HG03097 (cell line): Measurements from ENCODE around the gene ABCC4.
A peak's percentile ranks its signal among the peaks of the same experiment; 100 is the strongest.

ENCODE experiments used
- ATAC-seq: cut with Tn5 transposase; IDR thresholded peaks from one replicate; pipeline ENCODE4 v1.9.1; 2021; ENCODE audit not compliant: unreplicated experiment, low FRiP score

ABCC4 gene

DNA sequence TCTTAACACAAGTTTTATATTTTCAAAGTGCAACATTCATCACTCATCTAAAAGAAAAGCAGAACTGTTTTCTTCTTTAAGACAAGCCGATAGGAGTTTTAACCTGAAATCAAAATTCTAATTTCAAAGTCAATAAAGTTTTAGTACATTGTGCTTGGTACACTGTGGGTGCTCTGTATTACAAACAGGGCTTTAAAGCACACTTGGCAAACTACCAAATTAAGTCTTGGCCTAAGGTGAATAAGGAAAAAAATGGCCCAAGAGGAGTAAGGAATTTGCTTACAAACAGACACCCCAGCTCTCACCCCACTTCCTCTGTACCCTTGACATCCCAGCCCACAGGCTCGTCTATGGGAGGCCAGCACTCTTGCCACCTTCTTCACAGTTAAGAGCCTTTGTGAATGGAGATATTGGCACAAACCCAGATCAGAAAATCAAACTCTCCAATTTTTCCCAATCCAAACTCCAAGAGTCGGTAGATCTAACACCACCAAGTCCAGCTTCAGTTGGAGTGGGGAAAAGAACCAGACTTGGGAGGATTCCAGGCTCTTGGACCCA is 66.0 kb downstream of the ABCC4 start:
- no peak for ATAC-seq

DNA sequence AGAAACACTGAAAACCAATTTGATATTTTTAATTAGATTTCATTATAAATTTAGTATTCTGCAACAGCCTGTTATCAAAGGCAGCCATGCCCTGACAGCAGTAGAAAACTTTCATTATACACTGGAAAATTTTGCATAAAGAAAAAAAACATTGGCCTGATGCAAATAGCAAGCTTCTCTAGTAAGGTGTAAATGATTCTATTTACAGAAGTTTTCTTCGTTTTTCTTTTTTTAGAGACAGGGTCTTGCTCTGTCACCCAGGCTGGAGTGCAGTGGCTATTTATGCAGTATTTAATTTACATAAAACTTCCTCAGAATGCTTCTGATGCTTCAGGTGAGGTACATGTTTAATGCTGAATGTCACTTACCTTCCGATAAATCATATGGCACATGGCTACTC is 67.0 kb downstream of the ABCC4 start:
- no peak for ATAC-seq

DNA sequence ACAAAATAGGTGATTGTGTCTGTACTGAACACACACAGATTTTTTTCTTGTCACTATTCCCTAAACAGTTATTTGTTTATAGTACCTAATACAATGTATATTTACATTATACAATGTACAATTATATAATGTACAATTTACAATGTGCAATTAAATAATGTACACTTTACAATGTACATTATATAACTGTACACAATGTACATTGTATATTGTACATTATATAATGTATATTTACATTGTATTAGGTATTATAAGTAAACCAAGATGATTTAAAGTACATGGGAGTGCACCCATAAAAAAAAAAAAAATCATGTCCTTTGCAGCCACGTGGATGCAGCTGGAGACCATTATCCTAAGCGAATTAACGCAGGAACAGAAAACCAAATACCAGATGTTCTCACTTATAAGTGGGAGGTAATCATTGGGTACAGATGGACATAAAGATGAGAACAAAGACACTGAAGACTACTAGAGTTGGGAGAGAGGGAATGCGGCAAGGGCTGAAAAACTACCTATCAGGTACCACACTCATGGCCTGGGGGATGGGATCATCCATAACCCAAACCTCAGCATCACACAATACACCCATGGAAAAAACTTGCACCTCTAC is 68.1 kb downstream of the ABCC4 start:
- ATAC-seq: no peak

DNA sequence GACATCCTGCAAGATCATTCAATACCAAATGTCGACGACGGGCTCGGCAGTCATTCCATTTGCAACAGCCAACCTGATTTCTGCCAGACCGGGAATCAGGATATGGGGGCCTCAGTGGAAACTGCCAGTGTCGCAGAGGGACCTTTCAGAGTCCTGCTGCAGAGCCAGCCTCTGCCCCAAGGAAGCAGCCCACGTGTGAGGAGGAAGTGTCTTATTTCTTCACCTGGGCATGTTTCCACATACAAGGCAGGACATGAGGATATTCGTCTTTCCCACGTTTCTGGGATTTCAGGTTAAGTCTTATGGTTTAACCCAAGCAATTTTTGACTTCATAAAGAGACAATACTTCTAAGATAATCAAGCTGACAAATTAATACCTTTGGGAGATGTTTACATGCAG is 69.9 kb downstream of the ABCC4 start:
- ATAC-seq: no peak

DNA sequence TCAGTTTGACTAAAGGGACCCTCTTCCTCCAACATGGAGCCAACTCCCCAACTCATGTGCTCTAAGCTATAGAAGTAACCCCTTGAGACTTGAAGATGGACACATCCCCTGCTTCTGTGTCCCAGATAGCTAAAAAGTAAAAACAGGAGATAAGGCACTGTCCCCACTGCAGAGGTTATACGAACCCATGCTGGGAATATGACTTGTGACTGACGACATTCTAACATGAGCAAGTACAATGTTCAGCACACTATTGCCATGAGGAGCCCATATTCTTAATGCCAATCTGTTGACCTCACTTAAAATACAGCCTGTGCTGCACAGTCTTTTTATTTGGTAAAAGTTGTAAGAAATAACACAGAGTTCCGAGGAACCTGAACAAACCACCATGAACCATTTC is 71.4 kb downstream of the ABCC4 start:
- ATAC-seq: no peak

DNA sequence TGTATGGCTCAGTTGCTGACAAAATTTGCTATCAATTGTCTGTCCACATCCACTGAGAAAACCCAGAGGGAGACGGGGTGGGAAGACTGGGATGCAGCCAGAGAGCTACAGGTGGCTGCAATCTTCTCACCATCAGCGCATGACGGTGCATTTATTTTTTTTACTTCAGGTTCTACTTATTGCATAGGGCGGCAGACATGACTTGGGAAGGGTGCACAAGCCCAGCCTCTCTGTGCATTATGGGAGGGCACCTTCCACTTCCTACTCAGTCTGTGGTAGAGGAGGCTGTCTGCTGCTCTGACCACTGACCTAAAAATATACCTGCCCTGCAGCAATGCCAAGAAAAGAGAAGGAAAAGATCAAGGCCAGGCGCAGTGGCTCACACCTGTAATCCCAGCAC is 73.1 kb downstream of the ABCC4 start:
- ATAC-seq: no peak

DNA sequence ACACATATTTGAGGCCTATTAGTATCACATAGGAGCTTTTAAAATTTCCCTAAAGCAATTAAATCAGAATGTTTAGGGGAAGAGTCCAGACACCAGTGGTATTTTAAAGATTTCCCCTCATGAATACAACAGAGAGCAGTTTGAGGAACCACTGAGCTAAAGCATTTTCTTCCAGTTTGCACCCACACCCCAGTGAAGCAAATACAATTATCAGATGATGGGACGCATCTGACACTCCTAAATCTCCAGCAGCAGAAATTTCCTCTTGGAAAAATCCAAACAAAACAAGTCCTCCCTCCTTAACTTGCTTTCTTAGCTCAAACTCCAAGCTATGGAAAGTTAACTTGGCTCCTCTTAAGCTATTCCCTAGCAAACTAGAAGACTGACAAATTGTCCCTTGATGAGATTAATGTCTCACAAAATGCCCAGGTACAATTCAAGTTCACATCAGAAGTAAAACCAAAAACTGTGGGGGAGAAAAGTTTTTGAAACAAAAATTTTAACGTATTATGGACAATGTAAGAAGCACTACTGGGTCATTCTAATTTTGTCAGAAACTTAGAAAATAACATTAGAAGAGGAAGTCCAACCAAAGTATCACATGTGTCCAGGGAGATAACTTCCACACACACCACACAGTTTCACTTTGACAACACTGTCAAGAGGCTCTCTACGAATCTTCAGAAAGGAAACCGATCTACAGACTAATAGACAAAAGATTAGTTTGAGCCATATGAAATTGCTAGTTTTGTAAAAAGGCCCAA is 74.1 kb downstream of the ABCC4 start:
- ATAC-seq: peak; percentile 85

DNA sequence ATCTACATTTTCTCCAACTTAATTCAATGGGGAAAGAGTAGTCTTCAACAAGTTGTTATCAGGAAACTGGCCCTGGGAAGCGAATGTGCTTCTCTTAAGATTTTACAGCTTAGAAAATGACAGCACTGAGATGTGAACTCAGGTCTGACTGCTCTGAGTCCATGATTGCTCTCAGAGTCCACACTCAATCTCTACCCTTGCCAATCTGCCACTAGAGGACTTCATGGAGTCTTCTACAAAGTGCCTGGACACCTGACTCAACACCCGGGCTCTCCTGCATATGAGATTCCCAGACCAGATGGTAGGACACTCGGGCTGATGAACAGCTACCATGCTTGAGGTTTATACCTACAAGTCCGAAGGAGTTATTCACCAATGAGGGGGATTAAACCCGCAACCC is 74.8 kb downstream of the ABCC4 start:
- no peak for ATAC-seq

DNA sequence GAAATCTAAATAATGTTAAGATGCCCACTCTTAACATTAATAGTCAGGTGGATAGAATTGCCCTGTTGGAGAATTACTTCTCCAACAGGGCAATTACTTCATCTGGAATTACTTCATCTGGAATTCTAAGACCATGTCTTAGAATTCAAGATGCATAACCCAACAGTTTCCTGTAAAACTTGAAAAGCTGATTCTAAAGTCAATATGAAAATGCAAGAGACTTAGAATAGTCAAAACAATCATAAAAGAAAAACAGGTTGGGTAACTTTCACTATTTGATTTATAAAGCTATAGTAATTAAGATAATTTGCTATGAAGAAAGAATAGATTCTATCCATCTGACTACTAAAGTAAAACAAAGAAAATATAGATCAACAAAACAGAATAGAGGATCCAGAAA is 75.2 kb downstream of the ABCC4 start:
- ATAC-seq: no peak

DNA sequence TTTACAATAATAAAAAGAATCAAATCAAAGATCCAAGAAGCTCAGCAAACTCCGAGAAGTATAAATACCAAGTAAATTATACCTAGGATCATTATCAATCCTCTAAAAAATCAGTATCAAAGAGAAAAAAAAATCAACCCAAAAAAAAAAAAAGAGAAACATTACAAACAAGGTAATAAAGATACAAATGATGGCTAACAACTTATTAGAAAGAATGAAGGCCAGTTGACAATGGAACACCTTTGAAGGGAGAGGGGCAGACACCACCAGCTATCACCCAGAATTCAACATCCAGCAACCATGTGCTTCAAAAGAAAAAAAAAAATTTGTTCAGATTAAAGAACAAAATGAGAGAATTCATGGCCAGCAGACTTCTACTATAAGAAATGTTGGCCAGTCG is 77.2 kb downstream of the ABCC4 start:
- no peak for ATAC-seq

DNA sequence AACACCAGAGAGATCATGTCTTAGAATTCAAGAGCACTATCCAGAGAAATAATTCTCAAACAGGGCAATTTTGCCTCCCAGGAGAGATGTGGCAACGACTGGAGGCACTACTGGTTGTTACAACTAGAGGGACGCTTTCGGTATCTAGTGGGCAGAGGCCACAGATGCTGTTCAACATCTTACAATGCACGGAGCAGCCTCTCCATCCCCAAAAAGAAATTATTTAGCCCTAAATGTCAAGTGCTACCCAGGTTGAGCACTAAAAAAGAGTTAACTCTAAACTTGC is 78.6 kb downstream of the ABCC4 start:
- no peak for ATAC-seq

DNA sequence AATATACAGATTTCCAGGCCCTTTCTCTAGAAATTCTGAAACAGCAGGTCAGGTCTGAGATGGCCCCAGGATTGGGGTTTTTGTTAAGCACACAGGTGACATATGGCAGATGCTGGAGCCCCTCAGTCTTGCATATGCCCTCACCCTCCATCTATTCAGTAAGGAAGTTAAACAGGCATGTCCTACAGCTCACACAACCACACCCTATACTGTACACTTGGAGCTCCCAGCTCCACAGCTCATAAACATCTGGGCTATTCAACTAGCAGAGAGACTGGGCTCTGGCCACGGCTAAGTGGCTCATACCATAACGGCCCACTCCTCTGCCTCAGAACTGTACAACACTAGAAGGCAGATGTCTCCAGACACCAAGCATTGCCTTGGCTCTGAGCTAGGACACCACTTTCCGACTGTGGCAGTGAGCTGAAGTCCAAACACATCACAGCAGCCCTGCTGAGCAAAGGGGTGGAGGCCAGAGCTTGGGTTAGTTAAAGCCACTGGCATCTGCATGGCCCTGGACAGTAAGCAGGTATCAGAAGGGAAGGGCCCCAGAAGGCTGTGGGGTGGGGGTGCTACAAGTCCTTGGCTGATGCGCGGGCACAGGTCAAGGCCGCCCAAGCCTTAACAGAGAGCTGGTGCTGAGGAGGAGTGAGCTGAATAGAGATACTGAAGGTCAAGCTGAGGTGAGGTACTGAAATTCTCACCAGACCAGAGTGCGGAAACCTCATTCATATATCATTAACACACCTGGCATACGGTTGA is 79.1 kb downstream of the ABCC4 start:
- ATAC-seq: peak; percentile 52

DNA sequence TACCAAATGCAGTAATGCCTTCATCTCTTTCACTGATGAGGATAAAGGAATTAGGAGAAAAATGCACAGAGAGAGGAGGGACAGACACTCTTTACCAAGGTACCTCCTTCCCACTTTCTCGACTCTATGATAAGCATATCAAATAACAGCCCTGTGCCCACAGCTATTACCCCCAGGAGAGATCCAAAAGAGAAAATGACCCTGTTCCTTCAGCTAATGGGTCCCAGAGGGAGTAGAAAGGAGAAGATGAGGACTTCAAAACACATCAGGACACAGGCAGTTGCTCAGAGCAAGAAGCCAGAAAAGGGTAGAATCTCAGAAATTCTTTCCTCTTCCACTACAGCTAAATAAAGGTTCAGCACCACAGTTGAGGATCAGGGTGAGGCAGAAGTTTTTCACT is 80.6 kb downstream of the ABCC4 start:
- no peak for ATAC-seq

DNA sequence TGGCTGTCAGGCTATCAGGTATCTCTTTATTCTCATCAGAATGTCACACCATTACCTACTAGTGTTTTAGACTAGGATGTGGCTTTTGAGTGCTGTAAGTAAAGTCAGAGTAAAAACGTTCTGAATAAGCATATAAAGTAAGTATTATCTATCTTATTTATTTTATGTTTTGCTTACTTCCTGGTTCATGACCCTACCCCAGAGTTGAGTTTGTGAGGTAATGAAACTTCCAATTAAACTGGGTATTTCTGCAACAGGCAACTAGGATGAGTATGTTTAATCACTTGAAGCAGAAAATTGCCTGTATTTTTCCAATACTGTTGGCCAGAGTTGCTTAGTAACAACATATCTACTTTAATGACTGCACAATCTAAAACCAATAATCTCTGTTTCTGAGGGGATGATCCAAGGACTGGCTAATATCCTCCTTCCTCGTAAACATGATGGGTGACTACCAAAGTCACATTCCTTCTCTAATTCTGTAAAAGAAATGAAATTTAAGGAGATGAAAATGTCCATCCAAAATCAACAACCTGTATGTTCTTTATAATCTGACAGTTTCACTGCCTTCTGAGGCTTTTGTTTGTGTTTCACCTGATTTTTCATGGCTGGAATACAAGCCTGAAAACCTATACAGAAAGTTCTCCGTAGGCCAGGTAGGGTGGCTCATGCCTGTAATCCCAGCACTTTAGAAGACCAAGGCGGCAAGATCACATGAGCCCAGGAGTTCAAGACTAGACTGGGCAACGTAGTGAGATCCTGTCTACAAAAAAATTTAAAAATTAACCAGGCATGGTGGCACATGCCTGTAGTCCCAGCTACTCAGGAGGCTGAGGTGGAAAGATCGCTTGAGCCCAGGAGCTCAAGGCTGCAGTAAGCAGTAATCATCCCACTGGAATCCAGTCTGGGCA is 83.1 kb downstream of the ABCC4 start:
- no peak for ATAC-seq

DNA sequence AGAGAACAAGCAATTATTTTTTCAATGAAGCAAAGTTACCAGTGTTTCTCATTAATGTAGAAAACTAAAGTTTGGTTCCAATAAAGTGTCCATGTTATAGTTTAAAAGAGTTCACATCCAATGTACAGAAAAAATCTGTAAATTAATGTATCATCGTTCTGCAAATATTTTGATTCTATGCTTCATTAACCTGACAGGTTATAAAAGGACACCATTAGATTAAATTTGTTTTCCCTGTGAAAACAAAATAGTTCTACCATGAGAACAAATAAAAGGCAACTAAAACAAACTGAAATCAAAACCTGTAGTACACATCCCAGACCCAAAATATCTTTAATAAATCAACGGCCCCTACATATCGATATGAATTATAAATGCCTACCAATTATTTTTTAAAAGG is 85.1 kb downstream of the ABCC4 start:
- no peak for ATAC-seq

DNA sequence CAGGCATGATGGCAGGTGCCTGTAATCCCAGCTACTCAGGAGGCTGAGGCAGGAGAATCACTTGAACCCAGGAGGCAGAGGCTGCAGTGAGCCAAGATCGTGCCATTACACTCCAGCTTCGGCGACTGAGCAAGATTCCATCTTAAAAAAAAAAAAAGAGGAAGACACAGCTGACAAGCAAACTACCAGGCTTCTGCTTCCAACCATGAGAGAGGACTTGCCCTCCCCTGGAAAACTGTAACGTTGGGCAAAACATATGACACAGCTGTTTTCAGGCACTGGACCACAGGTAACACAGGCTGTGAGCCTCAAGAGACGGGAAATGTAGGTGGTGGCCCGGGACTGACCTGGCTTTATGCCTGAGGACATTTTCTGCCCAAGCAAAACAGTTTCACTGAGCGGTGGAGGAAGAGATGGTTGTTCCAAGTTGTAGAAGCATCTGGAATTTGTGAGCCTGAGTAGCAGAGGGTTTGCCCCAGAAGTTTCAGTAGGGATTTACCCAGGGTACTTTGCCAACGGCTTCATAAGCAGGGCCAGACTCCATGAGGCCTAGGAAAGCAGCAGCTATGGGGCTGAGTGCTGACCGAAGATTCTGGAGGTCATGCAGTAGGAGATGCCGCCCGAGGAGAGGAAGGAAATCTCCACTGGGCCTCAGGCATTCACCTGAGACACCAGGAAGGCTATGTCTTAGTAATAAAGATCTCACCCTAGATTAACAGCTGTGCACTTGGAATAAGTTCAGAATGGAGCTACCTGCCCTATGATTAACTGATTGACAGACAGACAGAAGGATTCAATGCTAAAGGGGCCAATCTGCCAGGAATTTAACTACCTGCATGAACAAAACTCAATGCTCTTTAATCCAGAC is 88.0 kb downstream of the ABCC4 start:
- no peak for ATAC-seq

DNA sequence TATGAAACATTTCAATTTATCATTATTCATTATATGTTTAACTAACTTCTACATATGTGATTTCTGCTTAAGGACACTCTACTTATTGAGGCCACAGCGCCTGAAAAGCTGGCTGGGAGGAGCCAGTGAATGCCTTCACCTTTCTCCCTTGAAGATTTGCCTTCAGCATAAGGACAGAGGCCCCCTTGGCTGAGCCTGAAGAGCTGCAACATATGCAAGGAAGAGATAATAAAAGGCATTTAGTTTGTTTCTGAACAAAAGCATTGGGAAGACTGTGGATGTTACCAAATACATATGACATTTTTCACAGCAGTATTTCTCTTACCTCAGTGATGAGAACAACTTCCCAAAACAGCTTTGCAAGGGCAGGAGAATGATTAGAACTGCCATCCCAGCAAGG is 92.1 kb downstream of the ABCC4 start:
- no peak for ATAC-seq

DNA sequence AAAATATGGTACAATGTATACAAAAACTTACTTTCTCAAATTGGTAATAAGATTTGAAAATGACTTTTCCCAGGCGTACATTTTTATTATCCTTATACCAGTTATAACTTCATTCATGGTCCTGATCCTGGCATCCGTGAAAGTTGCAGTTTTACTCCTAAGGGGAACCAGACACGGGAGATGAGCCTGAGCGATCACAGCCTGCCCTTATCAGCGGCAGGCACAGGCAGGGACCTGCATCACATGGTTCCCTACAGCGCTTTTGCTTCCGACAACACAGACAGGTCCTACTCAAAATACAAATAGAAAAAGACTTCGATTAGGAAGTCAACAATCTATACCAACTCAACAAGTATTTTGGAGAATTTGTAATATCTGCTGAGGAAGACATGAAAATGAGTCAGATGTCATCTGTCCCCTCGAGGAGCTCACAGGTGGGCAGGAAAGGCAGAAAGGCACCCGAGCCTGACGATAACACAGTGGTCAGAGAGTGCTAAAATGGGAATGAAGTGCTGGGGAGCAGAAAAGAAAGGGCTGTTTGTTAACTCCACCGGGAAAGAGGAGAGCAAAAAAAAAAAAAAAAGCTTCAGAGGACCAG is 93.4 kb downstream of the ABCC4 start:
- ATAC-seq: no peak

DNA sequence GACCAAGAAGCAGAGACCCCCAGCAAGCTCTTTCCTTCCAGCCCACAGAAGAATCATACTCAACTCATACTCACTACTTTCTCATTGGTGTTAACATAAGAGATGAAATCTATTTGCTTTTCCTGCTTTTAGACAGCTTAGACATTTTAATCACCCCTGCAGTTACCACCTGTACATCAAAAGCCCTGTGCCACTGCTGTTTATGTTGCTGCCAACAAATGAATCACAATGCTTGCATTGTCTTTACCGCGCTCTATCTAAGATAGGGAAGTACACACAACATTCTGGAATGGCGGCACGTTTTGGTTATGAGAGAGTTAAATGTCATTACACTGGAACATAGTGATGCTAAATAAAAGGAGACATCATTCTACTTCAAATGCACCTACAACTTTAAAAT is 95.1 kb downstream of the ABCC4 start:
- no peak for ATAC-seq
